Activated T-cell treated with anti-CD3 and anti-CD28 coated beads, Interleukin-2, amount 50 U/mL, for 24 hours (primary cell): ENCODE data around the gene UBR1.
"Not testable (repeated sequence)": the region's sequence is repeated elsewhere in the genome, so short reads cannot be mapped to it uniquely, and the experiment has no call there.

Experiments
- DNase-seq: peaks from one replicate; pipeline ENCODE4 v3.0.0-alpha.2; 2020
- H3K27ac Mint-ChIP-seq: 2 replicates; pipeline ENCODE4 v1.8.0; 2020; ENCODE audit warnings: mild to moderate bottlenecking, mixed read lengths
- H3K27me3 Mint-ChIP-seq: 2 replicates; pipeline ENCODE4 v1.8.0; 2020; ENCODE audit warnings: mixed read lengths
- H3K36me3 Mint-ChIP-seq: 2 replicates; pipeline ENCODE4 v1.8.0; 2020; ENCODE audit warnings: low read depth, mixed read lengths
- H3K4me1 Mint-ChIP-seq: 2 replicates; pipeline ENCODE4 v1.8.0; 2020; ENCODE audit warnings: low read depth, mixed read lengths
- H3K4me3 Mint-ChIP-seq: 2 replicates; pipeline ENCODE4 v1.8.0; 2020; ENCODE audit warnings: mild to moderate bottlenecking, moderate library complexity, mixed read lengths
- H3K9me3 Mint-ChIP-seq: 2 replicates; pipeline ENCODE4 v1.8.0; 2020; ENCODE audit warnings: mixed read lengths

UBR1 gene

DNA sequence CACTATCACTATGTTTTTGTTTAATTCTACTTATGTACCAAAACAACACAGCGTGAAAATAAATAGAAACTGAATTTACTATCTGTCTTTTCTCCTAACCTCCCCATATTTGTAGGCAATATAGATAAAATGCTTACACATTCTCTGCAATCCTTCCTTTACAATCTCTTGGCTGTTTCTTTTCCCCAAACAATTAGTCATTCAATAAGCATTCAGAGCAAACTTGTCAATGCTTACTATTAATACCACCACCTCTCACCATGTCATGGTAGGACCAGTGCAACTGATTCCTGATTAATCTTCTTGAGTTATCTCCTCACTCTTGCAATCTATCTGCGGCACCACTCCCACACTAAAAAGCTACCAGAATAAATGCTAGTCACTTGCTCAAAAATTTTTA is 111.3 kb downstream of the UBR1 start:
- Mint-ChIP-seq H3K4me1 (no peaks in the 10 kb centered on the region), H3K27me3 (no peaks in the 10 kb centered on the region), H3K9me3 (no peaks in the 10 kb centered on the region), H3K27ac (no peak overlapping the region), H3K4me3 (no peak overlapping the region), H3K36me3 (peaks cover 83% of the 10 kb centered on the region)
- no peak for DNase-seq

- H3K9me3 Mint-ChIP-seq: no peaks in the 10 kb centered on the region
- H3K4me1 Mint-ChIP-seq: no peaks in the 10 kb centered on the region
- no peaks in the 10 kb centered on the region for H3K27me3 Mint-ChIP-seq
- H3K4me3 Mint-ChIP-seq: no peak overlapping the region
- peak overlapping the region; percentile 2 for H3K27ac Mint-ChIP-seq
- H3K36me3 Mint-ChIP-seq: peaks cover 83% of the 10 kb centered on the region
- no peak for DNase-seq
Observed at GRCh38 chr15:42992626-42993025, 113.2 kb downstream of the UBR1 start.

GRCh38 chr15:42986693-42987342 is 119.0 kb downstream of the UBR1 start:
- Mint-ChIP-seq H3K9me3 (no peaks in the 10 kb centered on the region), H3K27me3 (no peaks in the 10 kb centered on the region), H3K4me1 (no peaks in the 10 kb centered on the region), H3K27ac (peak overlapping the region; percentile 29), H3K4me3 (no peak overlapping the region), H3K36me3 (peaks cover 68% of the 10 kb centered on the region)
- DNase-seq: no peak

DNA sequence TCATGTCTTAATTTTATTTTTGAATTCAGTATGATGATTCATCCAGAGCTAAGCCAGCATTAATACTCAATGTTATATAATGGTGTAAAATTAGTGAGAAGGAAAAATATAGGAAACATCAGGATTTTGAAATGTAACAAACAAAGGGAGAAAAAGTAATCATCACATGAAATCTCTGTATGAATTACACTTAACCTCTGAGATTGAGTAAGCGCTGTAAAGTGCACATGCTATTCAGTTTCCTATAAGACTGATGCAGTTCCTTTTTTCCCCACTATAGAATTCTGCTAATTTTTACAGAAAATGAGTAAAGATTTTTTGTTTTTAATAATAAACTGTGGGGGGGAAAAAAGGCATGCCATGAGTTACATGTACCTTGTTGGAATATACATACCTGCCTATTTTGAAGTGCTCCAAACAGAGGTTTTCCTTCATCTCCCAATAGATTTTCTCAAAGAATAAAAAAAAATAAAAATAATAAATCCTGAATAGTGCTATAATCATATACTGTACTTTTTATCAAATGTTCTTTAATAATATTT is 121.3 kb downstream of the UBR1 start:
- Mint-ChIP-seq H3K4me3 (no peak overlapping the region), H3K27ac (no peak overlapping the region), H3K36me3 (peaks cover 71% of the 10 kb centered on the region)

DNA sequence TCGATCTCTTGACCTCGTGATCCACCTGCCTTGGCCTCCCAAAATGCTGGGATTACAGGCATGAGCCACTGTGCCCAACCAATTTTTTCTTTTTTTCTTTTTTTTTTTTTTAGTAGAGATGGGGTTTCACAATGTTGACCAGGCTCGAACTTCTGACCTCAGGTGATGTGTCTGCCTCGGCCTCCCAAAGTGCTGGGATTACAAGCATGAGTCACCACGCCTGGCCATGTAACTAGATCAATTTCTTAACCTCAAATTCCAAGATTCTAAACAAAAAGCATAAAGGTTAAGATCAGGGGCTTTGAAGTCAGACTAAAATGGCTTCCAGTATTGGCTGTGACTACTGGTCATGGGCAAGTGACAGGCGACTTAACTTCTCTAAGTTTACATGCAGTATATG is 126.7 kb downstream of the UBR1 start:
- not testable (repeated sequence) for H3K27ac Mint-ChIP-seq, H3K4me3 Mint-ChIP-seq, DNase-seq, H3K9me3 Mint-ChIP-seq, H3K4me1 Mint-ChIP-seq, H3K27me3 Mint-ChIP-seq
- peaks cover 82% of the 10 kb centered on the region for H3K36me3 Mint-ChIP-seq

More for the DNA sequence above, 121.3 kb downstream of the UBR1 start:
- no peaks in the 10 kb centered on the region for H3K9me3 Mint-ChIP-seq
- H3K27me3 Mint-ChIP-seq: no peaks in the 10 kb centered on the region
- no peaks in the 10 kb centered on the region for H3K4me1 Mint-ChIP-seq
- DNase-seq: no peak

- Mint-ChIP-seq H3K27me3 (no peaks in the 10 kb centered on the region), H3K36me3 (peaks cover 91% of the 10 kb centered on the region), H3K4me3 (no peak overlapping the region), H3K27ac (no peak overlapping the region), H3K4me1 (no peaks in the 10 kb centered on the region), H3K9me3 (no peaks in the 10 kb centered on the region)
- no peak for DNase-seq
Observed at GRCh38 chr15:42974202-42974862, 131.5 kb downstream of the UBR1 start.

- Mint-ChIP-seq H3K27me3 (no peaks in the 10 kb centered on the region), H3K27ac (no peak overlapping the region), H3K4me1 (no peaks in the 10 kb centered on the region), H3K36me3 (peaks cover 96% of the 10 kb centered on the region), H3K4me3 (no peak overlapping the region), H3K9me3 (no peaks in the 10 kb centered on the region)
- no peak for DNase-seq
Observed at GRCh38 chr15:42973114-42973513, 132.7 kb downstream of the UBR1 start.

GRCh38 chr15:42971830-42972229 is 134.0 kb downstream of the UBR1 start:
- peaks cover 89% of the 10 kb centered on the region for H3K36me3 Mint-ChIP-seq
- H3K4me3 Mint-ChIP-seq: no peak overlapping the region
- H3K4me1 Mint-ChIP-seq: no peaks in the 10 kb centered on the region
- H3K9me3 Mint-ChIP-seq: no peaks in the 10 kb centered on the region
- no peak for DNase-seq
- H3K27ac Mint-ChIP-seq: no peak overlapping the region
- H3K27me3 Mint-ChIP-seq: no peaks in the 10 kb centered on the region

DNA sequence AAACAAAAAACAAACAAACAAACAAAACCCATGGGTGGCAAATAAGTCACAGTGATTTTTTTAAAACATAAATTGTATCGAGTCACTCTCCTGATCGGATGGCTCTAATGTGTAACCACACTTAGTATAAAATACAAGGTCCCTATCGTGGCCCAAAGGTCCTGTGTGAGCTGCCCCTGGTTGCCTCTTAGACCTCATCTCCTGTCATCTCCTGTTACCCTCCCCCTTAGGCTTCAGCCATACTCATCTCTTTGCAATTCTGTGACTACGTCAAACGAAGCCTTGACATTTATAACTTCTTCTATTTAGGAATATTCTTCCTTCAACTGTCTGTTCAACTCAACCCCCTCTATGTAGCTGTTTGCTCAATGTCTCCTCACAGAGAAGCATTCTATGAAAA is 141.4 kb downstream of the UBR1 start:
- Mint-ChIP-seq H3K4me1 (no peaks in the 10 kb centered on the region), H3K4me3 (no peak overlapping the region), H3K27me3 (no peaks in the 10 kb centered on the region), H3K9me3 (no peaks in the 10 kb centered on the region), H3K27ac (no peak overlapping the region), H3K36me3 (peaks cover 83% of the 10 kb centered on the region)
- no peak for DNase-seq

- H3K36me3 Mint-ChIP-seq: peaks cover 98% of the 10 kb centered on the region
- H3K4me3 Mint-ChIP-seq: no peak overlapping the region
- no peak for DNase-seq
- peak overlapping the region; percentile 57 for H3K27ac Mint-ChIP-seq
- no peaks in the 10 kb centered on the region for H3K9me3 Mint-ChIP-seq
- H3K4me1 Mint-ChIP-seq: peaks cover 8% of the 10 kb centered on the region
- H3K27me3 Mint-ChIP-seq: no peaks in the 10 kb centered on the region
Observed at GRCh38 chr15:42955518-42955917, 150.3 kb downstream of the UBR1 start.

- H3K4me3 Mint-ChIP-seq: no peak overlapping the region
Observed at GRCh38 chr15:42954291-42954690, 151.5 kb downstream of the UBR1 start.

GRCh38 chr15:42948898-42949297 is 156.9 kb downstream of the UBR1 start:
- H3K9me3 Mint-ChIP-seq, H3K4me1 Mint-ChIP-seq, H3K4me3 Mint-ChIP-seq, H3K27me3 Mint-ChIP-seq, H3K27ac Mint-ChIP-seq, DNase-seq: not testable (repeated sequence)
- peaks cover 86% of the 10 kb centered on the region for H3K36me3 Mint-ChIP-seq

More at GRCh38 chr15:42954291-42954690, 151.5 kb downstream of the UBR1 start:
- Mint-ChIP-seq H3K27ac (no peak overlapping the region), H3K9me3 (no peaks in the 10 kb centered on the region), H3K36me3 (peaks cover 95% of the 10 kb centered on the region), H3K27me3 (no peaks in the 10 kb centered on the region), H3K4me1 (peaks cover 8% of the 10 kb centered on the region)
- DNase-seq: no peak

DNA sequence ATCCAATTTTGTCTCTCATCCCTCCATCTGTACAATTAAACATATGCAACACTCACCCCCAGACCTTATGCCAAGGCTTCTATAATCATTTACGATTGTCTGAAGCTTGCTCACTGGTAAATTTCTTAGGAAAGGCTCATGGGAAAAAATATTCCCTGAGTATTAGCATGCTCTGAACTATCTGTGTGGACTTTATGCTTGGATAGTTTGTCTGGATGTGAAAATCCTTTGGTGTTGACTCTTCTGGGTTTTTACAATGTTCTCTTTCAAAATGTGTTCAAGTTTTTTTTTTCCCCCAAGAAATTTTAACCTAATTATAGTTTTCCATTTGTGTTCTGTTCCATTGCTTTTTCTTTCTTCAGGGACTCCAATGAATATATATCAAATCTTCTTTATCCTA is 165.3 kb downstream of the UBR1 start:
- no peaks in the 10 kb centered on the region for H3K4me1 Mint-ChIP-seq
- no peak overlapping the region for H3K4me3 Mint-ChIP-seq
- no peak overlapping the region for H3K27ac Mint-ChIP-seq
- no peaks in the 10 kb centered on the region for H3K27me3 Mint-ChIP-seq
- H3K9me3 Mint-ChIP-seq: no peaks in the 10 kb centered on the region
- H3K36me3 Mint-ChIP-seq: peaks cover 29% of the 10 kb centered on the region
- no peak for DNase-seq

DNA sequence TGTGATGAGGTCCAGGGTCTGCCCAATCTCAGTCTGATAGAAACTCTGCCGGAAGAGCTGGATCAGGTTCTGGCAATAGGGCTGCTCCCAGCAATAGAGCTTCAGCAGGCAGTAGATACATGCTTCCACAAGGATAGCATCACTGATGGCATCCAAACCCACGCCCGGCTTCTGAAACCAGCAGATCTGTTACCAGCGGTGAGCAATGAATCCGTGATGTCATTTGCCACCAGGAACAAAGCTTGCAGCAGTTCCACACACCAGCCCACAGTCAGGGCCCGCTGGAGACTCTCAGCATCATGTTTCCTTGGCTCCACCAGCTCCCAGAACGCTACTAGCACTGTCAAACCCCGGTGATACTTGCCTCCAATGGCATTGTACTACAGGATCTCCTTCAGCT is 166.0 kb downstream of the UBR1 start:
- H3K27ac Mint-ChIP-seq: no peak overlapping the region
- no peaks in the 10 kb centered on the region for H3K4me1 Mint-ChIP-seq
- peaks cover 22% of the 10 kb centered on the region for H3K36me3 Mint-ChIP-seq
- DNase-seq: no peak
- no peaks in the 10 kb centered on the region for H3K9me3 Mint-ChIP-seq
- H3K27me3 Mint-ChIP-seq: no peaks in the 10 kb centered on the region
- H3K4me3 Mint-ChIP-seq: no peak overlapping the region

DNA sequence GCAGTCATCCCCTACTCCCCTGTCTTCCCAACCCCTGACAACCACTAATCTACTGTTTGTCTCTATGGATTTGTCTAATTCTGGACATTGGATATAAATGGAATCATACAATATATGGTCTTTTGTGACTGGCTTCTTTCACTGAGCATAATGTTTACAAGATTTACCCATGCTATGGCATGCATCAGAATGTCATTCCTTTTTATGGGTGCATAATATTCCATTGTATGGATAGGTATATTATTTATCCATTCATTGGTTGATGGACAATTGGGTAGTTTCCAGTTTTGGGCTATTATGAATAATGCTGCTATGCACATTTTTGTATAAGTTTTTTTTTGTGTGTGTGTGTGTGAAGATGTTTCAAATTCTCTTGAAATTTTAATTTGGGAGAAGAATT is 168.7 kb downstream of the UBR1 start:
- H3K9me3 Mint-ChIP-seq: no peaks in the 10 kb centered on the region
- no peaks in the 10 kb centered on the region for H3K4me1 Mint-ChIP-seq
- H3K27ac Mint-ChIP-seq: no peak overlapping the region
- H3K27me3 Mint-ChIP-seq: no peaks in the 10 kb centered on the region
- H3K4me3 Mint-ChIP-seq: no peak overlapping the region
- H3K36me3 Mint-ChIP-seq: peaks cover 3% of the 10 kb centered on the region
- no peak for DNase-seq
